WTC11 (cell line): ENCODE results near the gene MOB3C. TPM values are rescaled to one million over a fixed set of nuclear protein-coding genes. Genes with fewer than 3 reads are reported as not detected.
"Not testable (repeated sequence)": the region's sequence is repeated elsewhere in the genome, so short reads cannot be mapped to it uniquely, and the experiment has no call there.

Experiments
- ATAC-seq: fragments of 200-7000 bp; cut with Tn5 transposase; 2 replicates; pipeline ENCODE4 v1.10.0; 2021; ENCODE audit warnings: mild to moderate bottlenecking, moderate library complexity
- CTCF ChIA-PET: fragments of 300-600 bp; sonication (Branson Sonifier 250); formaldehyde crosslinking; loops from one replicate; lab custom pipeline; 2021; ENCODE audit warnings: antibody characterized with exemption; lab: Charles Lee
- POLR2A ChIA-PET: fragments of 350-600 bp; sonication (Branson Sonifier 250); formaldehyde crosslinking; loops from one replicate; lab custom pipeline; 2021; ENCODE audit warnings: antibody characterized with exemption; lab: Charles Lee
- DNase-seq: peaks from one replicate; pipeline ENCODE4 v3.0.0; 2021; ENCODE audit warnings: low spot score
- H3K27ac Mint-ChIP-seq: 2 replicates; pipeline ENCODE4 v1.8.0; 2021; ENCODE audit warnings: mixed read lengths
- H3K27me3 Mint-ChIP-seq: 2 replicates; pipeline ENCODE4 v1.8.0; 2021; ENCODE audit warnings: low read depth, mild to moderate bottlenecking, moderate library complexity, mixed read lengths
- H3K36me3 Mint-ChIP-seq: 2 replicates; pipeline ENCODE4 v1.8.0; 2021; ENCODE audit warnings: mixed read lengths
- H3K4me1 Mint-ChIP-seq: 2 replicates; pipeline ENCODE4 v1.8.0; 2022; ENCODE audit warnings: mixed read lengths
- H3K4me3 Mint-ChIP-seq: 2 replicates; pipeline ENCODE4 v1.8.0; 2021; ENCODE audit warnings: mild to moderate bottlenecking, moderate library complexity, mixed read lengths
- H3K9me3 Mint-ChIP-seq: 2 replicates; pipeline ENCODE4 v1.8.0; 2021; ENCODE audit warnings: mixed read lengths
- ATF2 ChIP-seq: sonication (generic); formaldehyde crosslinking; IDR thresholded peaks from 2 replicates; pipeline ENCODE4 v1.8.1; 2022; ENCODE audit warnings: low read depth, missing genetic modification reagents, borderline replicate concordance
- CBFB ChIP-seq: sonication (generic); formaldehyde crosslinking; IDR thresholded peaks from 2 replicates; pipeline ENCODE4 v1.8.1; 2022; ENCODE audit warnings: mild to moderate bottlenecking, low read depth, missing genetic modification reagents
- CTCF ChIP-seq: fragments of 200-600 bp; IDR thresholded peaks from 2 replicates; pipeline ENCODE4 v1.8.0; 2022; ENCODE audit warnings: antibody characterized with exemption
- ETV6 ChIP-seq: sonication (generic); formaldehyde crosslinking; IDR thresholded peaks from 2 replicates; pipeline ENCODE4 v1.8.1; 2022; ENCODE audit warnings: mild to moderate bottlenecking, missing genetic modification reagents
- FOXJ3 ChIP-seq: sonication (generic); formaldehyde crosslinking; IDR thresholded peaks from 2 replicates; pipeline ENCODE4 v1.9.0; 2021; ENCODE audit warnings: missing genetic modification reagents, mild to moderate bottlenecking, borderline replicate concordance
- GRHL2 ChIP-seq: fragments of 250-450 bp; sonication (Bioruptor Pico); IDR thresholded peaks from 2 replicates; pipeline ENCODE4 v1.8.0; 2022; ENCODE audit warnings: mild to moderate bottlenecking, moderate library complexity; ENCODE audit not compliant: insufficient replicate concordance, severe bottlenecking
- JAZF1 ChIP-seq: fragments of 250-450 bp; sonication (Bioruptor Pico); IDR thresholded peaks from 2 replicates; pipeline ENCODE4 v1.9.0; 2021; ENCODE audit warnings: moderate library complexity, mild to moderate bottlenecking, inconsistent platforms
- KAT7 ChIP-seq: sonication (generic); formaldehyde crosslinking; IDR thresholded peaks from 2 replicates; pipeline ENCODE4 v1.8.1; 2023; ENCODE audit warnings: missing genetic modification reagents, mild to moderate bottlenecking, borderline replicate concordance
- MYBL2 ChIP-seq: sonication (generic); formaldehyde crosslinking; IDR thresholded peaks from 2 replicates; pipeline ENCODE4 v1.8.1; 2023; ENCODE audit warnings: mild to moderate bottlenecking, moderate library complexity, missing genetic modification reagents
- NR1H2 ChIP-seq: sonication (generic); formaldehyde crosslinking; IDR thresholded peaks from 2 replicates; pipeline ENCODE4 v1.9.0; 2021; ENCODE audit warnings: mild to moderate bottlenecking, moderate library complexity, missing genetic modification reagents
- NR2C2 ChIP-seq: sonication (generic); formaldehyde crosslinking; IDR thresholded peaks from 2 replicates; pipeline ENCODE4 v1.8.0; 2022; ENCODE audit warnings: mild to moderate bottlenecking, missing genetic modification reagents
- NR3C1 ChIP-seq: sonication (generic); formaldehyde crosslinking; conservative IDR thresholded peaks from 2 replicates; pipeline ENCODE4 v1.8.1; 2023; ENCODE audit warnings: low read depth, mild to moderate bottlenecking, missing genetic modification reagents
- ZBTB21 ChIP-seq: sonication (generic); formaldehyde crosslinking; IDR thresholded peaks from 2 replicates; pipeline ENCODE4 v1.8.1; 2023; ENCODE audit warnings: mild to moderate bottlenecking, missing genetic modification reagents, borderline replicate concordance
- ZBTB43 ChIP-seq: sonication (generic); formaldehyde crosslinking; IDR thresholded peaks from 2 replicates; pipeline ENCODE4 v1.8.1; 2023; ENCODE audit warnings: mild to moderate bottlenecking, missing genetic modification reagents
- ZNF532 ChIP-seq: fragments of 250-450 bp; sonication (Bioruptor Pico); IDR thresholded peaks from 2 replicates; pipeline ENCODE4 v1.9.0; 2021; ENCODE audit warnings: mild to moderate bottlenecking, borderline replicate concordance
- ZNF671 ChIP-seq: fragments of 250-450 bp; sonication (Bioruptor Pico); IDR thresholded peaks from 2 replicates; pipeline ENCODE4 v1.8.0; 2021; ENCODE audit warnings: mild to moderate bottlenecking
- total RNA-seq: library from RNA; stranded (reverse); gene quantifications from 3 replicates; pipeline ENCODE4 v1.2.3, GENCODE V29; 2021

MOB3C gene
- total RNA-seq, 1 experiment from 2014 or later: 3.1 TPM

GRCh38 chr1:46665983-46666382, 49.4 kb upstream of the MOB3C start:
- CTCF ChIA-PET: interaction anchor here (0.9 to 1.4 kb wide), 4 partner anchors 11 to 44 kb away, joined by 3 to 5 read pairs (median 4); no protein-coding TSS in a partner anchor
- ATAC-seq (peak; percentile 1; the same call in 1 of the 2 replicates), DNase-seq (no peak)
- peaks cover 19% of the 10 kb centered on the region for H3K4me1 Mint-ChIP-seq
- H3K36me3 Mint-ChIP-seq: peaks cover 21% of the 10 kb centered on the region
- H3K4me3 Mint-ChIP-seq: peak overlapping the region; percentile 80
- TF ChIP-seq ATF2 (CRISPR knock-in tag): no peak
- TF ChIP-seq ZNF532 (CRISPR knock-in tag): no peak
- TF ChIP-seq ZBTB21 (CRISPR knock-in tag): no peak
- no peak for TF ChIP-seq KAT7 (CRISPR knock-in tag)
- TF ChIP-seq NR3C1 (CRISPR knock-in tag): no peak
- H3K27ac Mint-ChIP-seq: no peak overlapping the region
- H3K9me3 Mint-ChIP-seq: no peaks in the 10 kb centered on the region
- H3K27me3 Mint-ChIP-seq: no peaks in the 10 kb centered on the region; the same call in 1 of the 2 replicates
- POLR2A ChIA-PET: no interaction called here

GRCh38 chr1:46662919-46663318, 46.3 kb upstream of the MOB3C start:
- DNase-seq, H3K9me3 Mint-ChIP-seq, H3K27me3 Mint-ChIP-seq, CTCF ChIA-PET, POLR2A ChIA-PET, ATAC-seq, H3K4me3 Mint-ChIP-seq, H3K27ac Mint-ChIP-seq: not testable (repeated sequence)
- H3K4me1 Mint-ChIP-seq: peaks cover 19% of the 10 kb centered on the region
- H3K36me3 Mint-ChIP-seq: peaks cover 22% of the 10 kb centered on the region

- DNase-seq, H3K27me3 Mint-ChIP-seq, H3K4me3 Mint-ChIP-seq, ATAC-seq, CTCF ChIA-PET, H3K27ac Mint-ChIP-seq, H3K4me1 Mint-ChIP-seq, POLR2A ChIA-PET, H3K9me3 Mint-ChIP-seq: not testable (repeated sequence)
- H3K36me3 Mint-ChIP-seq: peaks cover 34% of the 10 kb centered on the region
Measured at GRCh38 chr1:46660116-46660515, 43.5 kb upstream of the MOB3C start.

GRCh38 chr1:46659307-46659870, 42.8 kb upstream of the MOB3C start:
- Mint-ChIP-seq H3K27me3 (no peaks in the 10 kb centered on the region), H3K27ac (no peak overlapping the region), H3K4me1 (no peaks in the 10 kb centered on the region), H3K36me3 (peaks cover 35% of the 10 kb centered on the region), H3K4me3 (no peak overlapping the region), H3K9me3 (peaks cover 5% of the 10 kb centered on the region)
- POLR2A ChIA-PET: no interaction called here
- CTCF ChIA-PET: no interaction called here
- DNase-seq: no peak
- ATAC-seq: no peak
- no peak for TF ChIP-seq JAZF1
- TF ChIP-seq MYBL2 (CRISPR knock-in tag): no peak
- no peak for TF ChIP-seq FOXJ3 (CRISPR knock-in tag)
- TF ChIP-seq GRHL2 (CRISPR knock-in tag): no peak
- no peak for TF ChIP-seq ETV6 (CRISPR knock-in tag)
- no peak for TF ChIP-seq ATF2 (CRISPR knock-in tag)
- TF ChIP-seq ZBTB43 (CRISPR knock-in tag): no peak
- TF ChIP-seq NR1H2 (CRISPR knock-in tag): no peak
- no peak for TF ChIP-seq CBFB (CRISPR knock-in tag)
- TF ChIP-seq ZNF671 (CRISPR knock-in tag): no peak
- no peak for TF ChIP-seq NR2C2 (CRISPR knock-in tag)
- TF ChIP-seq CTCF: no peak
